Measurements from ENCODE around the gene POLR2F. TPM values are rescaled to one million over a fixed set of nuclear protein-coding genes. Genes with fewer than 3 reads are reported as not detected.

The POLR2F gene
- total RNA-seq, 1 experiment from 2014 or later, result 141 TPM

DNA sequence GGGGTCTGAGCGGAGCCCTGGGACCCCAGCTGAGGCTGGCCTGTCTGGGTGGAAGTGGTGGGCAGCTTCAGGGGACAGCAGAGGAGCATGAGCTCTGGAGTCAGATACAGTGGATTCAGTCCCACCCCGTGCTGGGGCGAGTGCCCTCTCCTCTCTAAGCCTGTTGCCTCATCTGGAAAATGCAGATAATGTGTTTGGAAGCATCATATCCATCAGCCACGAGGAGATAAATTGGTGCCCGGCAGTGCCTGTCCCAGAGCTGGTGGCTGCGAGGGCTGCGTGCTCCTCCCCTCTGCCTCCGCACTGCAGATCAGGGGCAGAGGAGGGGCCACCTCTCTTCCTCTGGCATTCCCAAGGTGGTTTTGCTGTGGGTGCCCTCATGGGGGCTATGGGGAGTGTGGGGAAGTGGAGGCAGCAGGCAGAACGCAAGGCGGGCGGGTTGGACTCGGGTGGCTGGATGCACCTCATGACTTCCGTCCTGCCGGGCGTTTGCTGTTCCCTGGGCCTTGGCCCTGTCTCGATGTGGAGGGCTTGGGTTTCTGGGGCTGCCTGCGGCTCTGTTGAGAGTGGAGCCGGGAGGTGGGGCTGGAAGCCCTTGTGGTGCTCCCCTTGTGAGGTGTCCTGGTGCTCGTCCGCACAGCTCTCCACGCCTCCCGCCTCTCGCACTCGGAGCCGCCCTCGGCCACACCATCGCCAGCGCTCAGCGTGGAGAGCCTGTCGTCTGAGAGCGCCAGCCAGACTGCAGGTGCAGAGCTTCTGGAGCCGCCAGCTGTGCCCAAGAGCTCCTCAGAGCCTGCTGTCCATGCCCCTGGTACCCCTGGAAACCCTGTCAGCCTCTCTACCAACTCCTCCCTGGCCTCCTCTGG lies 26.5 kb upstream of the POLR2F start:
- H3K9ac ChIP-seq (ENCODE audit: extremely low read depth, insufficient read length, low read length), result no peak overlapping the region
- TF ChIP-seq, protein P1, sequence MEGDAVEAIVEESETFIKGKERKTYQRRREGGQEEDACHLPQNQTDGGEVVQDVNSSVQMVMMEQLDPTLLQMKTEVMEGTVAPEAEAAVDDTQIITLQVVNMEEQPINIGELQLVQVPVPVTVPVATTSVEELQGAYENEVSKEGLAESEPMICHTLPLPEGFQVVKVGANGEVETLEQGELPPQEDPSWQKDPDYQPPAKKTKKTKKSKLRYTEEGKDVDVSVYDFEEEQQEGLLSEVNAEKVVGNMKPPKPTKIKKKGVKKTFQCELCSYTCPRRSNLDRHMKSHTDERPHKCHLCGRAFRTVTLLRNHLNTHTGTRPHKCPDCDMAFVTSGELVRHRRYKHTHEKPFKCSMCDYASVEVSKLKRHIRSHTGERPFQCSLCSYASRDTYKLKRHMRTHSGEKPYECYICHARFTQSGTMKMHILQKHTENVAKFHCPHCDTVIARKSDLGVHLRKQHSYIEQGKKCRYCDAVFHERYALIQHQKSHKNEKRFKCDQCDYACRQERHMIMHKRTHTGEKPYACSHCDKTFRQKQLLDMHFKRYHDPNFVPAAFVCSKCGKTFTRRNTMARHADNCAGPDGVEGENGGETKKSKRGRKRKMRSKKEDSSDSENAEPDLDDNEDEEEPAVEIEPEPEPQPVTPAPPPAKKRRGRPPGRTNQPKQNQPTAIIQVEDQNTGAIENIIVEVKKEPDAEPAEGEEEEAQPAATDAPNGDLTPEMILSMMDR (conservative IDR thresholded peaks at IDR 0.05), result no peak
- no CpG with 5 or more reads among the region's 32 CpGs for WGBS (ENCODE audit: extremely low coverage, insufficient read length, low lambda C conversion rate)

More for the DNA sequence above, 26.5 kb upstream of the POLR2F start:
- H4K91ac ChIP-seq (ENCODE audit: insufficient read length, low read depth, low read length), result no peak overlapping the region
- H3K18ac ChIP-seq (ENCODE audit: insufficient read length, low read depth, low read length), result no peak overlapping the region
- Mint-ChIP-seq H3K27me3 (ENCODE audit: low read depth) (no peaks in the 10 kb centered on the region), H3K9me3 (no peaks in the 10 kb centered on the region), H3K4me1 (0 out of 4 replicates have a peak, but pooled peaks cover 0 to 3% of the 10 kb centered on the region in 2 experiments), H3K36me3 (ENCODE audit: insufficient read depth in 1 of 3, low read depth in 3 of 3) (peaks cover 0 to 51% (median 23%) of the 10 kb centered on the region in 3 experiments; a peak in 6 of 7 replicates), H3K27ac (no peak overlapping the region), H3K4me3 (no peak overlapping the region)
- no peak overlapping the region for H2BK120ac ChIP-seq (ENCODE audit: low read depth, low read length, poor library complexity, severe bottlenecking)
- DNase-seq, result no peak
- no peak overlapping the region for H3K4ac ChIP-seq (ENCODE audit: low read depth, low read length)
- H2BK20ac ChIP-seq (ENCODE audit: low read depth, low read length, poor library complexity, severe bottlenecking), result no peak overlapping the region
- H3K9me3 ChIP-seq (ENCODE audit: control insufficient read depth, low read depth, low read length), result no peaks in the 10 kb centered on the region
- H3T11ph ChIP-seq (ENCODE audit: low read length), result no peak overlapping the region
- no peaks in the 10 kb centered on the region for H3K79me1 ChIP-seq (ENCODE audit: insufficient read depth, low read depth, low read length, poor library complexity, severe bottlenecking)
- H3K14ac ChIP-seq (ENCODE audit: insufficient read depth, low read length), result no peak overlapping the region
- no peak overlapping the region for H4K8ac ChIP-seq (replicated peaks; ENCODE audit: insufficient read length, low read depth, low read length)
- no peak overlapping the region for H2BK15ac ChIP-seq (ENCODE audit: low read depth, low read length)
- H4K20me1 ChIP-seq (ENCODE audit: control insufficient read depth, insufficient read depth, insufficient read length), result no peaks in the 10 kb centered on the region
- H3K23ac ChIP-seq (ENCODE audit: insufficient read length, low read depth, low read length), result no peak overlapping the region
- no peaks in the 10 kb centered on the region for H3K4me1 ChIP-seq (ENCODE audit: insufficient read depth, low read length)
- H3K27ac ChIP-seq (ENCODE audit: insufficient read length, low read depth, low read length), result no peak overlapping the region
- H4K5ac ChIP-seq (ENCODE audit: insufficient read length, low read depth, low read length), result no peak overlapping the region
- H2BK12ac ChIP-seq (ENCODE audit: insufficient read length, low read depth, low read length), result no peak overlapping the region
- H2AFZ ChIP-seq (ENCODE audit: low read length), result no peak overlapping the region
- H3K56ac ChIP-seq (ENCODE audit: insufficient read length, low read depth, low read length), result no peak overlapping the region
- H2AK5ac ChIP-seq (ENCODE audit: insufficient read length, low read length), result no peak overlapping the region
- H3K23me2 ChIP-seq (ENCODE audit: insufficient read length, low read depth, low read length, poor library complexity, severe bottlenecking), result peaks cover 2% of the 10 kb centered on the region
- H2BK5ac ChIP-seq (ENCODE audit: insufficient read length, low read length), result no peak overlapping the region
- no peaks in the 10 kb centered on the region for H3K79me2 ChIP-seq (ENCODE audit: insufficient read depth, low read length)
- no peak overlapping the region for H3K4me2 ChIP-seq (ENCODE audit: insufficient read depth, insufficient read length, low read length)
- H3K27me3 ChIP-seq (ENCODE audit: insufficient read depth, low read length), result no peaks in the 10 kb centered on the region

All from H9 (cell line).